Fibroblast of lung (primary cell): ENCODE results near the gene PPP2R2D.

Experiments
- EZH2 ChIP-seq: IDR thresholded peaks from 2 replicates; pipeline ENCODE4 v1.5.1; 2012; ENCODE audit warnings: low read length, control low read depth, mild to moderate bottlenecking; ENCODE audit errors: missing control alignments
- TF ChIP-seq, protein P1 (sequence below), 2 donors: IDR thresholded peaks in 1 of 2; conservative IDR thresholded peaks in 1 of 2; 1 replicate in 1 of 2; 2 replicates in 1 of 2; pipeline ENCODE4 v1.5.1; 2011 to 2012; ENCODE audit warnings: low read length in 2 of 2, control low read depth in 1 of 2, inconsistent platforms in 1 of 2, low read depth in 1 of 2, mild to moderate bottlenecking in 1 of 2

DNA sequence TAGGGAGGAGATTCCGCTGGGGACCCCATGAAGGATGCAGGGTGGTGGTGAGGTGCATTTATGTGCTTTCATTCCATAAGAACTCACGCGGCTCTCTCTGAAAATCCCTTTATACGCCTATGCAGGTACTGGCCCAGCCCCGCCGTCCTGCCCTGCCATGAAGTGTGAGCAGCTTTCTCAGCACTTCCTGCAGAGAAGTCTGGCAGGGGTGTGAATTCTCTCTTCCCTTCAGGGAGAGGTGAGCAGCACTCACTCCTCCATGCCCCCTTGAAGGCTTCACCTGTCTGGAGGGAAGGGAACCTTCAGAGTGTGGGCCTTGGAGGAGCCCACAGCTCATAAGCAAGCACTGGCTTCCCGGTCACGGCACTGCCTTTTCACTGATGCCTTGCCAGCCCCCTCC lies 34.0 kb downstream of the PPP2R2D start:
- TF ChIP-seq, protein P1, sequence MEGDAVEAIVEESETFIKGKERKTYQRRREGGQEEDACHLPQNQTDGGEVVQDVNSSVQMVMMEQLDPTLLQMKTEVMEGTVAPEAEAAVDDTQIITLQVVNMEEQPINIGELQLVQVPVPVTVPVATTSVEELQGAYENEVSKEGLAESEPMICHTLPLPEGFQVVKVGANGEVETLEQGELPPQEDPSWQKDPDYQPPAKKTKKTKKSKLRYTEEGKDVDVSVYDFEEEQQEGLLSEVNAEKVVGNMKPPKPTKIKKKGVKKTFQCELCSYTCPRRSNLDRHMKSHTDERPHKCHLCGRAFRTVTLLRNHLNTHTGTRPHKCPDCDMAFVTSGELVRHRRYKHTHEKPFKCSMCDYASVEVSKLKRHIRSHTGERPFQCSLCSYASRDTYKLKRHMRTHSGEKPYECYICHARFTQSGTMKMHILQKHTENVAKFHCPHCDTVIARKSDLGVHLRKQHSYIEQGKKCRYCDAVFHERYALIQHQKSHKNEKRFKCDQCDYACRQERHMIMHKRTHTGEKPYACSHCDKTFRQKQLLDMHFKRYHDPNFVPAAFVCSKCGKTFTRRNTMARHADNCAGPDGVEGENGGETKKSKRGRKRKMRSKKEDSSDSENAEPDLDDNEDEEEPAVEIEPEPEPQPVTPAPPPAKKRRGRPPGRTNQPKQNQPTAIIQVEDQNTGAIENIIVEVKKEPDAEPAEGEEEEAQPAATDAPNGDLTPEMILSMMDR (conservative IDR thresholded peaks at IDR 0.05 in 1 of 2, IDR thresholded peaks at IDR 0.05 in 1 of 2; ENCODE audit: low read depth in 1 of 2, low read length in 2 of 2) = no peak
- no peak for TF ChIP-seq EZH2
